Skin of body (tissue), 2 donors: ENCODE data around the gene ANKRD1. TPM values are rescaled to one million over a fixed set of nuclear protein-coding genes. Genes with fewer than 3 reads are reported as not detected.
A peak's percentile ranks its signal among the peaks of the same experiment; 100 is the strongest.
"Not testable (repeated sequence)": the region's sequence is repeated elsewhere in the genome, so short reads cannot be mapped to it uniquely, and the experiment has no call there.

Source experiments
- DNase-seq: peaks from one replicate; lab custom pipeline; 2025; lab: John Stamatoyannopoulos, UW
- total RNA-seq: library from RNA; depleted of rRNA; stranded (reverse); fragments of >200 nt; gene quantifications from one replicate; pipeline ENCODE4 v1.2.3, GENCODE V29; 2014

ANKRD1 gene
- total RNA-seq, 1 donor from 2014 or later, result 10.9 TPM

DNA sequence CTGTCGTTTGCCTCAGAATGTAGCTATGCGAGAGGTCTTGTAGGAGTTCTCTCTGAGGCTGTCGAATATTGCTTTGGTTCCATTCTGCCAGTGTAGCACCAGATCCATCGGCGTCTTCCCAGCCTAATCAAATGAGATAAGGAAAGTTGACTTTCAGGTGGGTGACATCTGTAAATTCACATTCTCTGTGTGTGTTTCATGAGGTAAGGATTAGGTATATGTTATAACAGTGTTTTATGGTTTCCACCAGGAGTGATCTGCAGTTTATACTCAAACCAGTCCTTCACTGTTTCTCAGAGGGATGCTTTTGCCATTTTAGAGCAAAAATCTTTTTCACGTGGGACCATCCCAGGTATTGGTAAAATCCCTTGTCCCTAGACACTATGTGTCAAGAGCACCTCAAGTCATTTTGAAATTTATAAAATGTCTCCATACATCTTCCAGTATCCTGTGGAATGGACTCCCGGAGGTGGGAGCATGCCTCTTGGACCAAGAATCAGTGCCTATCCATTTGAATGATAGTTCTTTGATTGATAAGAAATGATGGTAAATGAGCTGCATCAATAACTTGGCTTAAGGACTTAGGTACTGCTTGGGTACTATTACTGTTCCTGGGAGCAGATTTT lies 7.9 kb downstream of the ANKRD1 start:
- no peak for DNase-seq

DNA sequence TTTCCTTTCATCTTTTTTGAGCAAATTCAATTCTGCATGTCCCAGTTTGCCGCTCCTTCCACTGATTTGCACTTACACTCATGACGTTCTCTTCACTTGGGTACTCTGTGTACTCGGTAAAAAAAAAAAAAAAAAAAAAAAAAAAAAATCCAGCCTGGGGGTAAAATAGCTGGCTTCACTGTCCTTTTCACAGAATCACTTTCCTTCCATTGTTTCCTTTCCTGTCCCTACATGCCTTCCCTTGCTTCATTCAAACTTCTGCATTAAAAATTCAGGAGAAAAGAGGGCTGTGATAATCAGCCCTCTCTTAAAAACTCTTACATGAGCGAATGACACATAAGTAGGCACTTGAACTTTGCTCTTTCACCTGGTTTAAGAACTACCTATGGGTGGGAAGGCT lies 8.7 kb downstream of the ANKRD1 start:
- no peak for DNase-seq

DNA sequence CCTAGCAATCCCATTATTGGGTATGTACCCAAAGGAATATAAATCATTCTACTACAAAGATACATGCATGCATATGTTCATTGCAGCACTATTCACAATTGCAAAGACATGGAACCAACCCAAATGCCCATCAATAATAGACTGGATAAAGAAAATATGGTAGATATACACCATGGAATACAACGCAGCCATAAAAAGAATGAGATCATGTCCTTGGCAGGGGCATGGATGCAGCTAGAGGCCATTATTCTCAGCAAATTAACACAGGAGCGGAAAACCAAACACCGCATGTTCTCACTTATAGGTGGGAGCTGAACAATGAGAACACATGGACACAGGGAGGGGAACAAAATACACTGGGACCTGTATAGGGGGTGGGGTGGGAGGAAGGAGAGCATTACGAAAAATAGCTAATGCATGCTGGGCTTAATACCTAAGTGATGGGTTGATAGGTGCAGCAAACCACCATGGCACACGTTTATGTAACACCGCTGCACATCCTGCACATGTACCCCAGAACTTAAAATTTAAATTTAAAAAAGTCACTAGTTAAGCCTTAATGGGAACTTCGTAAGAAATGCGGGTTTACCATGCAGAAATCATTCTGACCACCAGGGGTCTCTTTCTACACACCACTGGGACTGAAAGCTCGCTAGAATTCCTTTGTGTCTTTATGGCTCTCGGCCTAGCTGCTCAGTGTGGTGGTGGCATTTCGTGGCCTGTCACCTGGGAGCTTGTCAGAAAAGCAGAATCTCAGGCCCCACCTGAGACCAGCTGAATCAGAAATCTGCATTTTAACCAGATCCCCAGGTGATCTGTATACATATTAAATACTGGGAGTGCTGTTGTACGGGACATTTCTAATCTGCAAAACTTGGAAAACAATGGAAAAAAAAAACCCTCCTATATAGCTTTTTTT lies 9.5 kb downstream of the ANKRD1 start:
- peak; percentile 87 for DNase-seq

DNA sequence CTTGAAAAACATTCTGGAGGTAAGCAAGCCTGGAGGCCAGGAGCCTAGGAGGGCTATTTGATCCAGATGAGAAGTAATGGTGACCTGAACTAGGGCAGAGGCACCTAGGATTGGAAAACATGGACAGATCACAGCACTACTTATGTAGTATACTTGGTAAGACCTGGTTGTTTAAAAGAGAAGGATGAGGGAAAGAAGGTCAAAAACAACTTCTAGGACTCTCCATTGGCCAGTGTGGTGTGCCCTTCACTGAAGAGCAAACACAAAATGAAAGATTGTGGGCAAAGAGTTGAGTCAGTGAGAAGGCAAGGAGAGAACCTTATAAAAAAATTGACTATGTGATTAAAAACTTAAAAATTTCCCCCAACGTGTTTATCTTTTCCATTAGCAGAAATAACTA lies 14.3 kb downstream of the ANKRD1 start:
- no peak for DNase-seq

DNA sequence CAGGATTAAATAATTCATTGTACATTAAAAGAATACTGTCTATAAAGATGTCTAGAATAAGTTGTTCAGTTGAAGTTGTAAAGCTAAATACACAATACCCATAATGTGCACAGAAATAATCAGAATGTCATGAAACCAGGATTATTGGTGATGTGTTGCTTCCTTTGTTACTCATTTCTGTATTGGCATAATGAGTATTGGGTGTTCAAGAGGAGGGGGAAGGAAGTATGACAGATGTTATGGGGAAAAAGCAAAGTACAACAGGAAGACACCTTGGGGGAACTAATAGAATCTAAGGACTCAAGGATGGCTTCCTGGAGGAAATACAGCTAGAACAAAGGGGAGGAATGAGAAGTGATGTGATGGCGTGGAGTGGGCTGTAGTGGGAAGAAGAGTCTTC lies 15.0 kb downstream of the ANKRD1 start:
- no peak for DNase-seq

DNA sequence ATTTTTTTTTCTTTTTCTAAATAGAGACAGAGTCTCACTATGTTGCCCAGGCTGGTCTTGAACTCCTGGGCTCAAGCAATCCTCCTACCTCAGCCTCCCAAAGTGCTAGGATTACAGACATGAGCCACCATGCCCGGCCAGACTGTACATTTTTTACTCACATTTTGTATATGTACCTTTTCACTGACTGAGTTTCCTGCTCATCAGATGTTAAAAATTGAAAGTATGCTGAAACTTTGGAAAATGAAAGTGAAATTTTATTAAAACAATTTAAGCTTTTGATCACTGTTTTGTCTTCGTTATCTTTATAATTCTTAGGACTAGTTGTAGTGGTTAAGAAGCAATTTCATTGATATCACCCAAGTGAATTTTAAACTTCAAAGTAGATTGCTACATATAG lies 24.0 kb downstream of the ANKRD1 start:
- DNase-seq, result not testable (repeated sequence)

DNA sequence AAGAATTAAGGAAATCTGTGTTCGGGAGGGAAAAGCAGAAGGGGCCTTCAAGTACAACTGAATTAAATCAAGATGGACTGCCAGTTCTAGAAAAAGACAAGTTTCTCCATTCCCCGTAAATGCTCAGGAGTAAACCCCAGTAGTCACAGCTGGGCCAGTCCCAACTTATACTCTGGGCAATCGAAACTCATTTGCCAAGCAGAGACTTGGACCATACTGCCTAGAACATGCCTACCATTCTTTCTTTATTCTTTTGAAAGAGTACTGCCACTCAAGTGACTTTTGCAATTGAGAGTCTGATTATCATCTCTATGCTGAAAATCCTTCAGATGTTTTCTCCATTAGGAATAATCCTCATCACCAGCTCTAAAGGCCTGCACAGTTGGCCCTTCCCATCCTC lies 27.7 kb downstream of the ANKRD1 start:
- DNase-seq, result no peak

DNA sequence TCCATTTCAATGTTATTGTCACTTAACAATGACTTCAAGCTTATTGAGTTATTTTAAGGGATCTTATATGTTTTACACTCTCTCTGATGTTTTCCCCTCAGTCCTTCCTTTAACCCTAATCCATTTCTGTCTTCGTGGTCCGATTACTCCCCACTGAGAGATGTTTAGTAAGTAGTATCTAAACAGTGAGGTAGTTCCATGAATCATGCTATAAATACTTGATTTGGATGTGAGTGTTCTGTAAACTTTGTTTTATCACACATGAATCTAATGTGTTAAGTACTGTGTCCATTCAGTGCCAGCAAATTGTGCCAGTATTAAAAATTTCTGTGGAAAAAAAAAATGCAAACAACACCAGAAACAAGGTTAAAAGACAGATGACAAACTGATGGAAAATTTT lies 30.5 kb downstream of the ANKRD1 start:
- DNase-seq, result no peak

DNA sequence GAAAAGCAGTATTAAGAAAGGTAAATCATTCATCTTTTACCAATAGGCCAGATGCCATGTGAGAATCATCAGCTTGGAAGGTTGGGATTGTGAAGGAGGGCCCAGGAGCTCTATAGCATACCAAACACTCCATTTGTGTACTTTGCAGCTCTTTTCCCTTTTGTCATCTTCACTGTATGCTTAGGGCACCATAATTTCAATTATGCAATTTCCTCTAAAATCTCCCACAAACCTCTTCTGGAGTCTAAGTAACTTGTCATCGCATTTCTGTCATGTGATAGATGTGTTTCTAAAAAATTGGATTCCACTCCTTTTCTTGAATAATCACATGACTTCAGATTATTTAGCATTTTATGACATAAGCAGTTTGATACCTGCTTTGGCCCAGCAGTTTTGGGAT lies 31.3 kb downstream of the ANKRD1 start:
- no peak for DNase-seq

DNA sequence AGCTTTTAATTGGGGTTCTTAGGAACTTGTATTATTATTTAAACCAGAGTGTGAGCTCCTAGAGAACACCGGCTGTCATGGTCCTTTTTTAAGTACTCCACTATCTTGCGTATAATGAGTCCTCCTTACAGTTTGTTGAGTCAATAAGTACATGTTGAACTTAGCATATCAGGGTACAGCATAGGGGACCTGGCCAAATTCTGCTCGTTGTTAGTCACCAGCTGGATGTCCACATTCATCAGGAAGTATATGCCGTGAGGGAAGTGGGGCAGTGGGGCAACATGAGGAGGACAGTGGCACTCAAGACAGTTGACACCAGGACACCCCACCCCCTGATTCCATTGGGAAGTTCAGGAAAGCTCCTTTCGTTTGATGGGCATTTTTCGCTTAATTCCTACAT lies 32.5 kb downstream of the ANKRD1 start:
- no peak for DNase-seq

DNA sequence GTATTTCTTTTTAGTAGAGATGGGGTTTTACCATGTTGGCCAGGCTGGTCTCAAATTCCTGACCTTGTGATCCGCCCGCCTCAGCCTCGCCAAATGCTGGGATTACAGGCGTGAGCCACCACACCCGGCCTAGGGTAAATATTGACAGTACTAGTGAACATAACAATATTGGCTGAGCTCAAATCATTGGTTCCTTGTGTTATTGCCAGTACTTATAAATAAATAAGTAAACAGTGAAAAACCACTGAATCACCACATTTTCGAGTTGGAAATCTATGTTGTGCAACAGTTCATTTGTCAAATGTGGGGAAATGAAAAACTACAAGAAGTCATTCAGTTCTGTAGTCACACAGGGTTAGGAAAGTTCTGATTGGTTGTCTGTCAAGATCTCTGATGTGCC lies 33.3 kb downstream of the ANKRD1 start:
- DNase-seq, result no peak

DNA sequence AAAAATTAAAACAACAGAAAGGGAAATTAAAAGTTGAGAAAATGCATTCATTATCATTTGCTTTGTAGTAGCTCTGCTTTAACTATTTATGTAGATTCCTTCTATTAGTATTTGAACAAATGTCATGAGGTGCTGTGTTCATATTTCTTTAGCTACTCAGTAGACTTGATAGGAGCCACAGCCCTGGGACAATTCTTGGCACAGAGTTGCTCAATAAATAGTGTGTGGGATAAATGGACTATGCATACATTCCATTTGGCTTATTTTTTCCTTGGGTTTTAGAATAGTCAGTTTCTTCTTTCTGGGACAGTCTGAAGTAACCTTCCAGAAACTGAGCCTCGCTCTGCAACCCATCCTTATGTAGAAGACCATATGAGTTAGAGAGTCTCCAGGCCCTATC lies 35.7 kb downstream of the ANKRD1 start:
- DNase-seq, result no peak

DNA sequence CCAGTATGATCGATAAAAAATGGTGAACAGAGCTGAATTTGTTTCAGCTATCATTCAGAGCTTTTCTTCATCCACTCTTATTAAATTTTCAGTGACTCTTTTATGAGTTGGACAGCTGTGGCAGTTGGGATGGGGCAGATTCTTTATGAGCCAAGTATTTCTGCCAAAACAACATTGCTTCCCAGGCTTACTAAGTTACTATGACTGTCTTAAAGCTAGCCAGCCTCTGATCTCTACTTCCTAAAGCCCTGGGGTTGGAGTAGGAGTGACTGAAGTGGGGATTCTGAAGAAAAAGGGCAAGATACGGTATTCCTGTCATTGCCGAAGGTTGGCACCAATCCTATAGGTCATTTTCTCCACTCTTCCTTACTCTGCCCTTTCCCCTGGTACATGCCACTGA lies 36.5 kb downstream of the ANKRD1 start:
- DNase-seq, result no peak

DNA sequence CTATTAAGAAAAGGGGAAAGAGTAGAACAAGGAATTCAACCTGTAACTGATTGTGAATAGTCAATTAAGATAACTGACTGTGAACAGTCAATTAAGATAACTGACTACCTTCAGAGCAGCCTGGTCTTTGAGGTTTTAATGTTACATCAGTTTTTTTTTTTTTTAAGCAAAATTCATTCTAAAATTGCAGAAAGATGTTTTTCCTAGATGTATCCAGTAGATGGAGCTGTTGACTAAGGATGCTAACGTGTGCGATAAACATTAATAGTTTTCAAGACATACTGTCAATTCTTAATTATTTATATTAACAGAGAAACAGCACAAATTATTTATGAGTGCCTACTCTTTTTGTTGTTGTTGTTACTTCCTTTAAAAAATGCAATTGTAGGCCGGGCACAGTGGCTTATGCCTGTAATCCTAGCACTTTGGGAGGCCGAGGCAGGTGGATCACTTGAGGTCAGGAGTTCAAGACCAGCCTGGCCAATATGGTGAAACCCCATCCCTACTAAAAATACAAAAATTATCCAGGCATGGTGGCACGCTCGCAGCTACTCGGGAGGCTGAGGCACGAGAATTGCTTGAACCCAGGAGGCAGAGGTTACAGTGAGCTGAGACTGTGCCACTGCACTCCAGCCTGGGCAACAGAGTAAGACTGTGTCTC lies 40.7 kb downstream of the ANKRD1 start:
- DNase-seq, result peak; percentile 16

DNA sequence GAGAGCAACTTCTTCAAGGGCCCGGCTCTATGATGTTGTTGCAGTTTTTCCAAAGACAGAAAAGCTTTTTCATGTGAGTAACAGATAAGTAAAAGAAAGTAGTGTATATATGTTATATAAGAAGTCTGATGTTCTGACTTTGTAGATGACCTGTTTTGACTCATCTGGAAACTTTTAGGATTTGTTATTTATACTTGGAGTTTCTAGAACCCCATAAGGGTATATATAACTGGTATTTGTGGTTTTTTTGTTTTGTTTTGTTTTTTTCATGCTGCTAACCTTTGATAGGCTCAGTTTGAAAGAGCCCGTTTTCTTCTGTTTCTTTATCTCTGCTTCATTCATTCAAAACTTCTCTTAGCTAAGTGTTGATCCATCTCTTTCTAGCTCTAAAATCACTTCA lies 41.8 kb downstream of the ANKRD1 start:
- DNase-seq, result no peak

DNA sequence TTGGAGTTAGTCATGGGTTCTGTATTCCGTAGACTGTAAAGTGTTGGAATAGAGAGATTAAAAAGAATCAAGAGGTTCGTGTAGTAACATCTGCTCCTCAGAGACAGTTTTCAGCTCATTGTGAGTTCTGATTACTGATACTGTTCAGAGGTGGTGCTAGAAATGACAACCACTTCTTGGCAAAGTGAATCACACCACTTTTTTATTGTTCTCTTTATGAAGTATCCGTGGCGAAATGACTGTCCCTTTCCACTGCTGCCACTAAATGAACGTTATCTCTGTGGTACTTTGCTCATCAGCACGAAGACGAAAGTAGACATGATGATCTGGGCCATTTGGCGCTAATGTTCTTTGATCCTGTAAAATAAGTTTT lies 48.3 kb downstream of the ANKRD1 start:
- no peak for DNase-seq

DNA sequence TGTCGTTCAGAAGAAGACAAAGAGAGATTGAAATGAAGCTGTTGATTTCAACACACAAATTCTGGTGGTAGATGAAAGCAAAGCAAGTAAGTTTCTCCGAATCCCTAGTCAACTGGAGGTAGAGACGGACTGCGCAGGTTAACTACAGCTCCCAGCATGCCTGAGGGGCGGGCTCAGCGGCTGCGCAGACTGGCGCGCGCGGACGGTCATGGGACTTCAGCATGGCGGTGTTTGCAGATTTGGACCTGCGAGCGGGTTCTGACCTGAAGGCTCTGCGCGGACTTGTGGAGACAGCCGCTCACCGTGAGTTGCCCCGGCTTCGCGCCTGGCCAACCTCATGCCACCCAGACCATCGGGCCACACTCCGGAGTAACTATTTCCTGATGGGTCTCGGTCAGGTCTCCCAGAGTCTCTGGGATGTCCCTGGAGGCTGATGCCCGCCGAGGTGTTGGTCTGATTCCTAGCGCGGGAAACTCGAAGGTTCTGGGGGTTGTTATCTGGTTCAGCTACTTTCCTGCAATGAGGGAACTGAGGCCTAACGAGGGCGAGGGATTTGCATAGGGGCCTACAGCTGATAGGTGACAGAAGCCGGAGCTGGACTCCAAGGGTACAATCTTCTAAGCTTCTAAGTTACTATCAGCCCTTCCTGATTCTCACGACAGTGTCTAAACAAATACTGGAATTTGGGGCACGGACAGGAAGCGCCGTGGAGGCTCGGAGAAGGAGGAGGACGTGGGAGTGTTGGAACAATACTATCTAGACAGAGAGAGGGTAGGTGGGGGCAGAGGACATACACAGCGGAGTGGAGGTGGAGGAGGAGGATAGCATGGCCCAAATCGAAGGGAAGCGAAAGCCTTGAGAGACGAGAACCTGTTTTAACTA lies 48.9 kb downstream of the ANKRD1 start, which contains the start of gene RPP30:
Gene RPP30, plus strand, starts transcription at position 209 of the 882 bp plus-strand sequence. Its CDS starts 13 bp downstream, at position 222.
- peak; percentile 77 for DNase-seq

DNA sequence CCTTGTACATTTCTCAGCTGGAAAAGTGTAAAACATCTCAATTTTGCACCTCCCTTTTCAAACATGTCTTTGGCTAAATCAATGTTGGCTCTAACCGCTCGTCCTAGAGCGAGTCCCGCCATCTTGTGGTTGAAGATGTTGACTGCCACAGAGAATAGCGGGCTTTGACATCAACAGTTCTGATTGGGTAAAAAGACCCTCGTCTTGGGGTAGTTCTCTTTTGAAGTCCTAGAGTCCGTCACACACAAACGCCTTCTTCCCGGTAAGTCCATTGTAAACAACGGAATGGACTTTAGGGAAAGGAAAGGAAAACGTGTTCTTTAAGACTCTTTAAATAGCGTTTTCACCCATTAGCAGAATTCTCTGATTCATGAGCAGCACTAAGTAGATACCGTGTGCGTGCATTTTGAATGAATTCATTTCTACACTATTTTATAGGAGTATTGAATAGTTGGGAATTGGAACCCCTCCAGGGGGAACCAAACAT lies 49.6 kb downstream of the ANKRD1 start:
- peak; percentile 86 for DNase-seq

DNA sequence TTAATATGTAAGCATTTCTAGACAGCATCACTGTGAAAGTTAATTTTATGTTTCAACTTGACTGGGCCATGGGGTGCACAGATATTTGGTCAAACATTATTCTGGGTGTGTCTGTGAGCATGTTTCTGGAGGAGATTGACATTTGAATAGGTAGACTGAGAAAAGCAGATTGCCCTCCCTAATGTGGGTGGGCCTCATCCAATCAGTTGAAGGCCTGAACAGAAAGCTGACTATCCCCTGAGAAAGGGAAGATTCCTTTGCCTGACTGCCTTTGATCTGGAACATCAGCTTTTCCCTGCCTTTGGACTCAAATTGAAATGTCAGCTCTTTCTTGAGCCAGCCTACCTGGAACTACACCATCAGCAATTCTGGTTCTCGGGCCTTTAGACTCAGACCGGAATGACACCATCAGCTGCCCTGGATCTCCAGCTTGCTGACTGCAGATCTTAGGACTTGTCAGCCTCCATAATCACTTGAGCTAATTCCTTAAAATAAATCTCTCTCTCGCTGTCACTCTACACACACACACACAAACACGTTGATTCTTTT lies 54.8 kb downstream of the ANKRD1 start:
- DNase-seq, result no peak

DNA sequence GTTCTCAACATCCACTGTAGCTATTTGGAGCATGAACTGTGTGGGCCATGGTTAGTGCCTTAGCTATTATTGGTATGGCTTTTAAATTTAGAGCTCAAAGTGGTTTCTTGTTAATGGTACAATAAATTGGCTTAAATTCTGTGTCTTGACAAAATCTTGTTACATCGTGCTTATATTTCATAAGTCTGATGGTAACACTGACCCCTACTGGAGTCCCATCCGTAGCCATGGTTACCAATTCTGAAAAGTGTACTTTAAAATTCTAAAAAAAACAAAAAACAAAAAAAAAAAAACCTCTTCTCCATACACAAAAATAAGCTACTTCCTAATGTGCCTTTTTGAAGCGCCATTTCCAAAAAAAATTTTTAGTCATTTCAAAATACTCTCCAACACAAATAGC lies 55.5 kb downstream of the ANKRD1 start:
- peak; percentile 9 for DNase-seq
